Suprapubic skin (tissue), 4 donors: ENCODE results near the gene IFT57. TPM values are rescaled to one million over a fixed set of nuclear protein-coding genes. Genes with fewer than 3 reads are reported as not detected.

Experiments
- DNase-seq, 2 donors: peaks; one replicate each; pipeline ENCODE4 v3.0.0-alpha.2; 2019; ENCODE audit warnings: low spot score in 2 of 2
- H3K27ac ChIP-seq: fragments of 200-600 bp; sonication (generic); one replicate; pipeline ENCODE4 v1.5.1; 2019
- H3K27me3 ChIP-seq: fragments of 200-600 bp; sonication (generic); one replicate; pipeline ENCODE4 v1.5.1; 2019
- H3K36me3 ChIP-seq: fragments of 200-600 bp; sonication (generic); one replicate; pipeline ENCODE4 v1.5.1; 2019
- H3K4me1 ChIP-seq: fragments of 200-600 bp; sonication (generic); one replicate; pipeline ENCODE4 v1.5.1; 2019
- H3K4me3 ChIP-seq: fragments of 200-600 bp; sonication (generic); one replicate; pipeline ENCODE4 v1.5.1; 2019; ENCODE audit warnings: mild to moderate bottlenecking
- H3K9me3 ChIP-seq: fragments of 200-600 bp; sonication (generic); one replicate; pipeline ENCODE4 v1.5.1; 2019
- EP300 ChIP-seq: sonication (generic); formaldehyde crosslinking; IDR thresholded peaks from one replicate; pipeline ENCODE4 v1.6.1; 2017; ENCODE audit warnings: antibody characterized with exemption
- POLR2A ChIP-seq, 2 donors: fragments of 450-650 bp; IDR thresholded peaks; one replicate each; pipeline ENCODE4 v1.6.1; 2017; ENCODE audit warnings: antibody characterized with exemption in 2 of 2, mild to moderate bottlenecking in 2 of 2, moderate library complexity in 2 of 2
- POLR2AphosphoS5 ChIP-seq, 3 donors: sonication (generic); formaldehyde crosslinking; IDR thresholded peaks; one replicate each; pipeline ENCODE4 v1.6.1; 2017; ENCODE audit warnings: antibody characterized with exemption in 3 of 3
- WGBS: methylation state at CpG from one replicate; pipeline ENCODE4 v1.1.5; 2018; 5-methylcytosine and 5-hydroxymethylcytosine counted together
- total RNA-seq, 4 donors: library from RNA; depleted of rRNA; stranded (reverse); fragments of >200 nt; gene quantifications; one replicate each; pipeline ENCODE4 v1.1.0, GENCODE V29; 2016
- TF ChIP-seq, protein P1 (sequence below), 2 donors: fragments of 200-600 bp in 1 of 2; fragments of 450-650 bp in 1 of 2; sonication (generic) in 1 of 2; IDR thresholded peaks; one replicate each; pipeline ENCODE4 v1.5.1; 2016 to 2019; ENCODE audit warnings: antibody characterized with exemption in 2 of 2, mild to moderate bottlenecking in 1 of 2, moderate library complexity in 1 of 2

The IFT57 gene
- total RNA-seq, 4 donors from 2014 or later: 21.8 to 62.3 (median 36.5) TPM

DNA sequence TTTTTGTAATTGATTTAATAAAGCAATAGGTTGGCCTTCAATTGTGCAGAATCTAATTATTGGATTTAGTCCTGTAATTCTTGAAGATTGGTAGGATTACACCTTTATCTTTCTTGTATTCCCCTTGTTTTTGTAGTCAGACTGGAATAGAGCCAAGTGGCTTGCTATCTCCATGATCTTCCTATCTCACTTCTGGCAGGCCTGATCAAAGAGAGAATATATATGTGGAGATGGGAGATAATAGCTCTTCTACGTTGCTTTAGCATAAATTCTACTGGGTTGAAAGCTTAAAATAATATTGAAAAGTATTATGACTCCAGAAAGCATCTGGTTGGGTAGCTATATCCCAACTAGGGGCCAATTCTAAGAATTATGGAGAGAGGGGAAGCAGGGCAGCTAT is 16.9 kb upstream of the IFT57 start:
- no peak for DNase-seq
- Histone ChIP-seq H3K4me3 (no peak overlapping the region), H3K9me3 (no peaks in the 10 kb centered on the region), H3K27ac (no peak overlapping the region), H3K4me1 (no peaks in the 10 kb centered on the region), H3K36me3 (no peaks in the 10 kb centered on the region), H3K27me3 (no peaks in the 10 kb centered on the region)
- TF ChIP-seq, protein P1, sequence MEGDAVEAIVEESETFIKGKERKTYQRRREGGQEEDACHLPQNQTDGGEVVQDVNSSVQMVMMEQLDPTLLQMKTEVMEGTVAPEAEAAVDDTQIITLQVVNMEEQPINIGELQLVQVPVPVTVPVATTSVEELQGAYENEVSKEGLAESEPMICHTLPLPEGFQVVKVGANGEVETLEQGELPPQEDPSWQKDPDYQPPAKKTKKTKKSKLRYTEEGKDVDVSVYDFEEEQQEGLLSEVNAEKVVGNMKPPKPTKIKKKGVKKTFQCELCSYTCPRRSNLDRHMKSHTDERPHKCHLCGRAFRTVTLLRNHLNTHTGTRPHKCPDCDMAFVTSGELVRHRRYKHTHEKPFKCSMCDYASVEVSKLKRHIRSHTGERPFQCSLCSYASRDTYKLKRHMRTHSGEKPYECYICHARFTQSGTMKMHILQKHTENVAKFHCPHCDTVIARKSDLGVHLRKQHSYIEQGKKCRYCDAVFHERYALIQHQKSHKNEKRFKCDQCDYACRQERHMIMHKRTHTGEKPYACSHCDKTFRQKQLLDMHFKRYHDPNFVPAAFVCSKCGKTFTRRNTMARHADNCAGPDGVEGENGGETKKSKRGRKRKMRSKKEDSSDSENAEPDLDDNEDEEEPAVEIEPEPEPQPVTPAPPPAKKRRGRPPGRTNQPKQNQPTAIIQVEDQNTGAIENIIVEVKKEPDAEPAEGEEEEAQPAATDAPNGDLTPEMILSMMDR (IDR thresholded peaks at IDR 0.05): no peak
- TF ChIP-seq POLR2A (IDR thresholded peaks at IDR 0.05) (no peak), EP300 (no peak), POLR2AphosphoS5 (IDR thresholded peaks at IDR 0.05) (no peak)
- WGBS: 39% methylated on average over 1 of the region's 1 CpG

DNA sequence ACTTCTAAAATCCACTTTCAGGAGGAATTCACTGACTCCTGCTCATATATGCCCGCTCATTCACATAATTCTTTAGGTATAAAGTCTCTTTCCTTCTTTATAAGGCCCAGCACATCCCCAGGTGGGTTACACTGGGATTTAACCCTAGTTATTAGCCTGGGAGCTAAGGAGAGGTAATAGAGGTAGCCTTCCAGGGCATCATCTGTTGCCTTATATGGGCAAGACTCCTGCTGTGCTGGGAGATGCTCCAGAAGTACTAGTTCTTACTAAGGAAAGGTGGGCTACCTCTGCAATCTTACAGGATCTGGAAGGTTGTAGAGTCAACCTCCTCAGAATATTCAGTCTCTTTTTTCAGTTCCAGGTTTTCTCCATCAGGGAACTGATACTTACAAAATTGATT is 13.1 kb upstream of the IFT57 start:
- Histone ChIP-seq H3K27me3 (no peaks in the 10 kb centered on the region), H3K9me3 (no peaks in the 10 kb centered on the region), H3K27ac (no peak overlapping the region), H3K36me3 (no peaks in the 10 kb centered on the region), H3K4me3 (no peak overlapping the region), H3K4me1 (no peaks in the 10 kb centered on the region)
- 95% methylated on average over 1 of the region's 1 CpG for WGBS
- no peak for DNase-seq
- TF ChIP-seq POLR2A (IDR thresholded peaks at IDR 0.05): no peak
- TF ChIP-seq, protein P1 (IDR thresholded peaks at IDR 0.05): no peak
- TF ChIP-seq EP300: no peak
- TF ChIP-seq POLR2AphosphoS5 (IDR thresholded peaks at IDR 0.05): no peak

DNA sequence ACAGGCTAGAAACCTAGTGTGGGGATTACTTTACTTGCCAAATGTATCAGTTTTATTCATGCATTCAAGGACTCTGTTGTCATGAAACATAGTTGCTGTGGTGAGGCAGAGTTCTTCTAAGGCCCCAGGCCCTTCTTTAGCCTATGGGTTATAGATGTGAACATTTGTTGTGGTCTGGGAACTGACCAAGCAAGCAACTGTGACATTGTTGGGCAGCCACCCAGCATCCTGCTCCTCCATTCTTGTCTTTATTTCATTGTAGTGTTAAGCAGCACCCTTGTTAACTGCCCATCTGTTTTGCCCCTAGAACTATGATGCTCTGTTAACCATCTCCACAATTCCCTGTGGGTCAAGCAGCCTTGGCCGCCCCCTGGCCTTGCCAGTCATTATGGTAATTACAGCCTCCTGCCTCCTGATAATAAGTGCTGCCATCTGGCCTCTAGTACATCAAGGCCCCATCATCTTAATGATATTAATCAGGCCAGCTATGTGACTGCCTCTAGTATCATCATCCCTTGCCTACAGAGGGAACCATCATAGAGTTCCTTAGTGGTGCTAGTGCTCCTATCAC is 12.2 kb upstream of the IFT57 start:
- Histone ChIP-seq H3K4me1 (no peaks in the 10 kb centered on the region), H3K36me3 (no peaks in the 10 kb centered on the region), H3K4me3 (no peak overlapping the region), H3K27me3 (no peaks in the 10 kb centered on the region), H3K9me3 (no peaks in the 10 kb centered on the region), H3K27ac (no peak overlapping the region)
- TF ChIP-seq POLR2AphosphoS5 (IDR thresholded peaks at IDR 0.05) (no peak), POLR2A (IDR thresholded peaks at IDR 0.05) (no peak), EP300 (no peak)
- TF ChIP-seq, protein P1 (IDR thresholded peaks at IDR 0.05): no peak
- WGBS: 100% methylated on average over 1 of the region's 1 CpG
- DNase-seq: no peak

DNA sequence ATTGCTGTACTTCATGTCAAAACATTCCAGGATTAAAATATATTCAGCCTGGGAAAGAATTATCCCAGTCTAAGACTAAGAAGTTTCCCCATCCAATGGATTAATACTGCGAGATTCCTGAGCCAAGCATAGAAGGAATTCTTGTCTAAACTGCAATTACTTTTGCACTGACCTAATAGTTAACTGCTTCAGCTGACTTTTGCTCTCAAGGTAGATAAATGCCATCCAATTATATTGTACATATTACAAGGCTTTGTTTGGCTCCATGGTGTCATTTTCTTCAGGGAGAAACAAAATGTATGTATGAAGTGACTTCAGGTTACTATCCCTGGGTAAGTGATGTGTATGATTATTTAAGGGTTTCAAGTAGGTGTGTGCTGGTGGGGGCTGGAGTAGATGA is 6.1 kb upstream of the IFT57 start:
- DNase-seq: no peak
- Histone ChIP-seq H3K4me1 (peaks cover 13% of the 10 kb centered on the region), H3K36me3 (no peaks in the 10 kb centered on the region), H3K4me3 (no peak overlapping the region), H3K27me3 (no peaks in the 10 kb centered on the region), H3K9me3 (no peaks in the 10 kb centered on the region), H3K27ac (no peak overlapping the region)
- TF ChIP-seq POLR2AphosphoS5 (IDR thresholded peaks at IDR 0.05) (no peak), EP300 (no peak), POLR2A (IDR thresholded peaks at IDR 0.05) (no peak)
- TF ChIP-seq, protein P1 (IDR thresholded peaks at IDR 0.05): no peak
- 97% methylated on average over 1 of the region's 1 CpG for WGBS

DNA sequence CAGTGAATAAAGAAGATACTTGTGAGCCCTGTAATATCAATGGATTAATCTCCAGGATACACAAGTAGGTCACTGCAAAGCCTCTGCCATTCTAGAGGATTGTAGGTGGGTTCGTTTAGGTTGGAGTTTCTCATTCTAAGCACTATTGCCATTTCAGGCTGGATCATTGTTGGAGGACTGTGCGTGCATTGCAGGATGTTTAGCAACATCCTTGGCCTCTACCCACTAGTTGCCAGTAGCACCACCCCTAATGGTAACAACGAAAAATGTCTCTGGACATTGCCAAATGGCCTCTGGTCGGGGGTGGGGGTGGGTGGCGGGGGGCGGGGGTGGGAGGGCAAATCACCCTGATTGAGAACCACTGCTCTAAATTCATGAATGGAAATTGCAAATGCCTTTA is 4.9 kb upstream of the IFT57 start:
- DNase-seq: no peak
- TF ChIP-seq POLR2AphosphoS5 (IDR thresholded peaks at IDR 0.05) (no peak), EP300 (no peak), POLR2A (IDR thresholded peaks at IDR 0.05) (no peak)
- TF ChIP-seq, protein P1 (IDR thresholded peaks at IDR 0.05): no peak
- Histone ChIP-seq H3K27me3 (no peaks in the 10 kb centered on the region), H3K36me3 (no peaks in the 10 kb centered on the region), H3K27ac (no peak overlapping the region), H3K4me1 (peaks cover 18% of the 10 kb centered on the region), H3K9me3 (no peaks in the 10 kb centered on the region), H3K4me3 (no peak overlapping the region)
- 83% methylated on average over 6 of the region's 6 CpGs for WGBS
